Activated CD4-positive, alpha-beta T cell treated with anti-CD3 and anti-CD28 coated beads, Interleukin-2, amount 10 ng/mL, durations not matched to agents 24 days and 14 days (primary cell): ENCODE results near the gene DSC1. TPM values are rescaled to one million over a fixed set of nuclear protein-coding genes. Genes with fewer than 3 reads are reported as not detected.
"Not testable (repeated sequence)": the region's sequence is repeated elsewhere in the genome, so short reads cannot be mapped to it uniquely, and the experiment has no call there.

Experiments
- DNase-seq: peaks from one replicate; pipeline ENCODE4 v3.0.0; 2022
- H3K27ac Mint-ChIP-seq: one replicate; pipeline ENCODE4 v1.8.0; 2022; ENCODE audit warnings: mild to moderate bottlenecking, mixed read lengths
- H3K27me3 Mint-ChIP-seq: one replicate; pipeline ENCODE4 v1.8.0; 2022; ENCODE audit warnings: mixed read lengths
- H3K36me3 Mint-ChIP-seq: one replicate; pipeline ENCODE4 v1.8.0; 2022; ENCODE audit warnings: low read depth, mild to moderate bottlenecking, mixed read lengths
- H3K4me1 Mint-ChIP-seq: one replicate; pipeline ENCODE4 v1.8.0; 2021; ENCODE audit warnings: mixed read lengths
- H3K4me3 Mint-ChIP-seq: one replicate; pipeline ENCODE4 v1.8.0; 2022; ENCODE audit warnings: mild to moderate bottlenecking, moderate library complexity, mixed read lengths
- H3K9me3 Mint-ChIP-seq: one replicate; pipeline ENCODE4 v1.8.0; 2021; ENCODE audit warnings: mixed read lengths
- intact Hi-C: fragments of 100-400 bp; cut with micrococcal nuclease; formaldehyde crosslinking; loops from one replicate; pipeline ENCODE4 v1.15.1; 2023
- total RNA-seq: library from RNA; stranded (reverse); gene quantifications from 2 replicates; pipeline ENCODE4 v1.2.3, GENCODE V29; 2022

DSC1 gene
- total RNA-seq, 1 donor from 2014 or later = not detected

GRCh38 chr18:31154181-31154580 lies 8.5 kb downstream of the DSC1 start:
- Mint-ChIP-seq H3K9me3 (no peaks in the 10 kb centered on the region), H3K27ac (no peak overlapping the region), H3K4me1 (no peaks in the 10 kb centered on the region), H3K27me3 (no peaks in the 10 kb centered on the region), H3K4me3 (no peak overlapping the region), H3K36me3 (no peaks in the 10 kb centered on the region)
- DNase-seq = no peak
- intact Hi-C loops = no loop called here

GRCh38 chr18:31149351-31149750 lies 13.3 kb downstream of the DSC1 start:
- Mint-ChIP-seq H3K9me3 (peaks cover 3% of the 10 kb centered on the region), H3K36me3 (no peaks in the 10 kb centered on the region), H3K27ac (no peak overlapping the region), H3K4me3 (no peak overlapping the region), H3K27me3 (no peaks in the 10 kb centered on the region), H3K4me1 (no peaks in the 10 kb centered on the region)
- DNase-seq = no peak
- intact Hi-C loops = no loop called here

- Mint-ChIP-seq H3K27me3 (no peaks in the 10 kb centered on the region), H3K36me3 (no peaks in the 10 kb centered on the region), H3K4me3 (no peak overlapping the region), H3K9me3 (peaks cover 3% of the 10 kb centered on the region), H3K4me1 (no peaks in the 10 kb centered on the region), H3K27ac (no peak overlapping the region)
- DNase-seq = no peak
- intact Hi-C loops = no loop called here
Observed at GRCh38 chr18:31148600-31148999, 14.1 kb downstream of the DSC1 start.

- Mint-ChIP-seq H3K4me1 (no peaks in the 10 kb centered on the region), H3K27me3 (no peaks in the 10 kb centered on the region), H3K4me3 (no peak overlapping the region), H3K9me3 (peaks cover 3% of the 10 kb centered on the region), H3K36me3 (no peaks in the 10 kb centered on the region), H3K27ac (no peak overlapping the region)
- intact Hi-C loops = no loop called here
- no peak for DNase-seq
Observed at GRCh38 chr18:31146809-31147208, 15.8 kb downstream of the DSC1 start.

- H3K9me3 Mint-ChIP-seq = peaks cover 3% of the 10 kb centered on the region
- no peak overlapping the region for H3K27ac Mint-ChIP-seq
- H3K4me1 Mint-ChIP-seq = no peaks in the 10 kb centered on the region
- intact Hi-C loops = no loop called here
- no peaks in the 10 kb centered on the region for H3K27me3 Mint-ChIP-seq
- no peaks in the 10 kb centered on the region for H3K36me3 Mint-ChIP-seq
- no peak overlapping the region for H3K4me3 Mint-ChIP-seq
- no peak for DNase-seq
Observed at GRCh38 chr18:31143025-31143424, 19.6 kb downstream of the DSC1 start.

- H3K4me1 Mint-ChIP-seq = no peaks in the 10 kb centered on the region
- H3K27ac Mint-ChIP-seq = no peak overlapping the region
- DNase-seq = no peak
- intact Hi-C loops = no loop called here
- no peaks in the 10 kb centered on the region for H3K36me3 Mint-ChIP-seq
- no peaks in the 10 kb centered on the region for H3K9me3 Mint-ChIP-seq
- no peaks in the 10 kb centered on the region for H3K27me3 Mint-ChIP-seq
- no peak overlapping the region for H3K4me3 Mint-ChIP-seq
Observed at GRCh38 chr18:31138709-31139108, 23.9 kb downstream of the DSC1 start.

GRCh38 chr18:31134988-31135529 lies 27.6 kb downstream of the DSC1 start:
- Mint-ChIP-seq H3K4me3 (no peak overlapping the region), H3K27ac (no peak overlapping the region), H3K4me1 (no peaks in the 10 kb centered on the region), H3K36me3 (no peaks in the 10 kb centered on the region), H3K9me3 (no peaks in the 10 kb centered on the region), H3K27me3 (no peaks in the 10 kb centered on the region)
- DNase-seq = no peak
- intact Hi-C loops = no loop called here

- H3K27ac Mint-ChIP-seq = no peak overlapping the region
- DNase-seq = no peak
- intact Hi-C loops = no loop called here
- H3K4me1 Mint-ChIP-seq = no peaks in the 10 kb centered on the region
- no peaks in the 10 kb centered on the region for H3K9me3 Mint-ChIP-seq
- H3K4me3 Mint-ChIP-seq = no peak overlapping the region
- H3K27me3 Mint-ChIP-seq = no peaks in the 10 kb centered on the region
- no peaks in the 10 kb centered on the region for H3K36me3 Mint-ChIP-seq
Observed at GRCh38 chr18:31129398-31130115, 33.1 kb downstream of the DSC1 start.

GRCh38 chr18:31125878-31126277 lies 36.8 kb downstream of the DSC1 start:
- Mint-ChIP-seq H3K4me1 (no peaks in the 10 kb centered on the region), H3K9me3 (no peaks in the 10 kb centered on the region), H3K36me3 (no peaks in the 10 kb centered on the region), H3K27ac (no peak overlapping the region), H3K4me3 (no peak overlapping the region), H3K27me3 (no peaks in the 10 kb centered on the region)
- intact Hi-C loops = no loop called here
- no peak for DNase-seq

- DNase-seq, H3K27ac Mint-ChIP-seq, H3K27me3 Mint-ChIP-seq, H3K9me3 Mint-ChIP-seq, intact Hi-C loops, H3K4me1 Mint-ChIP-seq, H3K4me3 Mint-ChIP-seq, H3K36me3 Mint-ChIP-seq: not testable (repeated sequence)
Observed at GRCh38 chr18:31123125-31123524, 39.5 kb downstream of the DSC1 start.

- intact Hi-C loops = no loop called here
- Mint-ChIP-seq H3K27me3 (no peaks in the 10 kb centered on the region), H3K27ac (no peak overlapping the region), H3K9me3 (no peaks in the 10 kb centered on the region), H3K4me3 (no peak overlapping the region), H3K4me1 (no peaks in the 10 kb centered on the region), H3K36me3 (no peaks in the 10 kb centered on the region)
- DNase-seq = no peak
Observed at GRCh38 chr18:31120594-31120993, 42.1 kb downstream of the DSC1 start.

- no peak for DNase-seq
- H3K4me3 Mint-ChIP-seq = no peak overlapping the region
- no peaks in the 10 kb centered on the region for H3K36me3 Mint-ChIP-seq
- no peaks in the 10 kb centered on the region for H3K27me3 Mint-ChIP-seq
- intact Hi-C loops = no loop called here
- H3K27ac Mint-ChIP-seq = no peak overlapping the region
- no peaks in the 10 kb centered on the region for H3K4me1 Mint-ChIP-seq
- H3K9me3 Mint-ChIP-seq = no peaks in the 10 kb centered on the region
Observed at GRCh38 chr18:31116853-31117595, 45.6 kb downstream of the DSC1 start.

- H3K4me1 Mint-ChIP-seq = no peaks in the 10 kb centered on the region
- intact Hi-C loops = no loop called here
- no peaks in the 10 kb centered on the region for H3K36me3 Mint-ChIP-seq
- no peak overlapping the region for H3K4me3 Mint-ChIP-seq
- H3K9me3 Mint-ChIP-seq = no peaks in the 10 kb centered on the region
- no peak for DNase-seq
- H3K27me3 Mint-ChIP-seq = no peaks in the 10 kb centered on the region
- H3K27ac Mint-ChIP-seq = no peak overlapping the region
Observed at GRCh38 chr18:31112804-31113203, 49.9 kb downstream of the DSC1 start.

GRCh38 chr18:31105733-31106132 lies 56.9 kb downstream of the DSC1 start:
- Mint-ChIP-seq H3K4me1 (no peaks in the 10 kb centered on the region), H3K27ac (no peak overlapping the region), H3K4me3 (no peak overlapping the region), H3K27me3 (peaks cover 17% of the 10 kb centered on the region), H3K36me3 (no peaks in the 10 kb centered on the region), H3K9me3 (no peaks in the 10 kb centered on the region)
- DNase-seq = no peak
- intact Hi-C loops = no loop called here
